ENCODE measurements around the gene IRAK2. TPM values are rescaled to one million over a fixed set of nuclear protein-coding genes. Genes with fewer than 3 reads are reported as not detected.
A peak's percentile ranks its signal among the peaks of the same experiment; 100 is the strongest.

The IRAK2 gene
- total RNA-seq, result 10 to 100 TPM in 2 of 4 donors, 1 to 10 TPM in 2; 7.0 to 15.0 (median 11.4) TPM

- DNase-seq (ENCODE audit: low spot score in 2 of 2), result peak; percentile 59 to 96
- H3K4me3 ChIP-seq (ENCODE audit: low read depth, poor library complexity, severe bottlenecking), result peak within 1 kb of the TSS; percentile 67
- intact Hi-C loops (cut with DNase I; ENCODE audit: low total_unique reads), result no loop called here
- TF ChIP-seq POLR2A (IDR thresholded peaks at IDR 0.05), result no peak
- no peak for TF ChIP-seq CTCF (IDR thresholded peaks at IDR 0.05)
- WGBS, 2 donors, result 7 to 8% methylated on average over 30 to 37 of the region's 76 CpGs
Observed at GRCh38 chr3:10164546-10165393, at the start of gene IRAK2. TSS of gene IRAK2 (plus strand) at chr3:10164919. CDS start at chr3:10164955, 36 bp downstream.

- H3K4me3 ChIP-seq (ENCODE audit: low read depth, poor library complexity, severe bottlenecking), result peak within 1 kb of the TSS; percentile 89
- 0 to 1% methylated on average over 49 to 51 of the region's 54 CpGs for WGBS, 2 donors
- intact Hi-C loops (cut with DNase I; ENCODE audit: low total_unique reads), result no loop called here
- peak; percentile 95 to 98 for DNase-seq (ENCODE audit: low spot score in 2 of 2)
- TF ChIP-seq POLR2A (IDR thresholded peaks at IDR 0.05) (no peak), CTCF (IDR thresholded peaks at IDR 0.05) (no peak)
Observed at GRCh38 chr3:10115326-10116137, 49.2 kb upstream of the IRAK2 start, which contains the start of gene BRK1. TSS of gene BRK1 (plus strand) at chr3:10115675. CDS start at chr3:10115702, 27 bp downstream.

GRCh38 chr3:10116138-10116460, 48.6 kb upstream of the IRAK2 start:
- peak overlapping the region; percentile 89 for H3K4me3 ChIP-seq (ENCODE audit: low read depth, poor library complexity, severe bottlenecking)
- WGBS, 2 donors, result 0 to 1% methylated on average over 10 of the region's 10 CpGs
- intact Hi-C loops (cut with DNase I; ENCODE audit: low total_unique reads), result no loop called here
- no peak for DNase-seq (ENCODE audit: low spot score in 2 of 2)
- TF ChIP-seq CTCF (IDR thresholded peaks at IDR 0.05) (no peak), POLR2A (IDR thresholded peaks at IDR 0.05) (no peak)

GRCh38 chr3:10116928-10117327, 47.8 kb upstream of the IRAK2 start:
- DNase-seq (ENCODE audit: low spot score in 2 of 2), result no peak
- TF ChIP-seq CTCF (IDR thresholded peaks at IDR 0.05) (no peak), POLR2A (IDR thresholded peaks at IDR 0.05) (no peak)
- H3K4me3 ChIP-seq (ENCODE audit: low read depth, poor library complexity, severe bottlenecking), result no peak overlapping the region
- intact Hi-C loops (cut with DNase I; ENCODE audit: low total_unique reads), result no loop called here
- 84 to 86% methylated on average over 4 of the region's 4 CpGs for WGBS, 2 donors

- no peak overlapping the region for H3K4me3 ChIP-seq (ENCODE audit: low read depth, poor library complexity, severe bottlenecking)
- intact Hi-C loops (cut with DNase I; ENCODE audit: low total_unique reads), result no loop called here
- WGBS, 2 donors, result 81 to 83% methylated on average over 4 of the region's 4 CpGs
- TF ChIP-seq CTCF (IDR thresholded peaks at IDR 0.05) (no peak), POLR2A (IDR thresholded peaks at IDR 0.05) (no peak)
- no peak for DNase-seq (ENCODE audit: low spot score in 2 of 2)
Observed at GRCh38 chr3:10119376-10119775, 45.3 kb upstream of the IRAK2 start.

All from lower leg skin (tissue), 4 donors.